HCT116 (cell line): Measurements from ENCODE around the gene TMEM123. TPM values are rescaled to one million over a fixed set of nuclear protein-coding genes. Genes with fewer than 3 reads are reported as not detected.

Source experiments
- ATAC-seq: fragments of 200-7000 bp; cut with Tn5 transposase; 2 replicates; pipeline ENCODE4 v1.9.1; 2020; ENCODE audit warnings: mild to moderate bottlenecking, moderate library complexity
- BruUV-seq: library from RNA; stranded (reverse); fragments of 400-500 nt; replicated peaks from 2 replicates; lab custom pipeline; 2021; lab: Mats Ljungman, UMichigan
- CTCF ChIA-PET: fragments of 300-600 bp; sonication (Branson Sonifier 250); formaldehyde crosslinking; loops from one replicate; lab custom pipeline; 2021; ENCODE audit warnings: antibody characterized with exemption; lab: Charles Lee
- POLR2A ChIA-PET: fragments of 300-600, 350-600 bp; sonication (Branson Sonifier 250); formaldehyde crosslinking; loops from one replicate; lab custom pipeline; 2021; ENCODE audit warnings: antibody characterized with exemption; lab: Charles Lee
- RAD21 ChIA-PET, 2 experiments: fragments of 300-600 bp; sonication (Branson Sonifier 250); formaldehyde crosslinking; loops; one replicate each; lab custom pipeline; 2023; ENCODE audit warnings: low total read pairs in 2 of 2; ENCODE audit not compliant: uncharacterized antibody in 2 of 2, unreplicated experiment in 2 of 2, low non-redundant PET in 1 of 2; lab: Charles Lee
- DNase-seq: peaks from one replicate; pipeline ENCODE4 v3.0.0-alpha.2; 2010; ENCODE audit warnings: low read depth, low spot score
- H2AFZ ChIP-seq: fragments of 200-600 bp; shearing (Covaris generic), sonication (generic); 2 replicates; pipeline ENCODE4 v1.6.1; 2017; ENCODE audit warnings: low read depth, mixed run types, mixed read lengths, antibody characterized with exemption, low read length; ENCODE audit not compliant: poor library complexity, severe bottlenecking
- H3K27ac ChIP-seq: 2 replicates; pipeline ENCODE4 v1.5.1; 2012; ENCODE audit warnings: low read depth, low read length
- H3K27me3 ChIP-seq: fragments of 200-600 bp; sonication (generic); 2 replicates; pipeline ENCODE4 v1.6.1; 2016; ENCODE audit warnings: mixed run types, low read length, mixed read lengths; ENCODE audit not compliant: insufficient read depth
- H3K36me3 ChIP-seq, 2 experiments: fragments of 200-500 bp in 1 of 2; fragments of 200-600 bp in 1 of 2; sonication (Bioruptor generic) in 1 of 2; sonication (generic) in 1 of 2; 2 replicates each; pipeline versions ENCODE4 v1.5.1 to v1.6.1; 2014 to 2016; ENCODE audit warnings: low read length in 2 of 2, inconsistent platforms in 1 of 2, mixed read lengths in 1 of 2, mixed run types in 1 of 2; ENCODE audit not compliant: insufficient read depth in 2 of 2, control insufficient read depth in 1 of 2
- H3K4me1 ChIP-seq, 2 experiments: fragments of 200-600 bp in 1 of 2; sonication (generic) in 1 of 2; 2 replicates each; pipeline versions ENCODE4 v1.5.1 to v1.6.1; 2012 to 2017; ENCODE audit warnings: low read length in 2 of 2, inconsistent platforms in 1 of 2, mild to moderate bottlenecking in 1 of 2, mixed read lengths in 1 of 2, mixed run types in 1 of 2, moderate library complexity in 1 of 2; ENCODE audit not compliant: insufficient read depth in 2 of 2, control insufficient read depth in 1 of 2
- H3K4me2 ChIP-seq: fragments of 200-600 bp; sonication (generic); 2 replicates; pipeline ENCODE4 v1.6.1; 2017; ENCODE audit warnings: mixed run types, low read length, mixed read lengths
- H3K4me3 ChIP-seq, 2 experiments: fragments of 200-600 bp in 1 of 2; sonication (generic) in 1 of 2; replicated peaks in 1 of 2; 2 replicates each; pipeline ENCODE4 v1.5.1; 2011 to 2016; ENCODE audit warnings: low read length in 2 of 2, control low read depth in 1 of 2, low read depth in 1 of 2, mild to moderate bottlenecking in 1 of 2, mixed read lengths in 1 of 2, mixed run types in 1 of 2
- H3K79me2 ChIP-seq: fragments of 200-600 bp; sonication (generic); 2 replicates; pipeline ENCODE4 v1.6.1; 2017; ENCODE audit warnings: mild to moderate bottlenecking, mixed run types, low read length, moderate library complexity, mixed read lengths; ENCODE audit not compliant: insufficient read depth
- H3K9ac ChIP-seq: fragments of 200-600 bp; sonication (generic); 2 replicates; pipeline ENCODE4 v1.6.1; 2016; ENCODE audit warnings: low read length, mixed read lengths
- H3K9me2 ChIP-seq: fragments of 200-600 bp; sonication (generic), shearing (Covaris generic); 2 replicates; pipeline ENCODE4 v1.6.1; 2017; ENCODE audit warnings: mixed run types, mild to moderate bottlenecking, moderate library complexity; ENCODE audit not compliant: insufficient read depth
- H3K9me3 ChIP-seq, 2 experiments: fragments of 200-500 bp in 1 of 2; fragments of 200-600 bp in 1 of 2; sonication (Bioruptor generic) in 1 of 2; sonication (generic) in 1 of 2; 2 replicates each; pipeline ENCODE4 v1.6.1; 2014 to 2017; ENCODE audit warnings: low read length in 2 of 2, mixed read lengths in 2 of 2, inconsistent platforms in 1 of 2, low read depth in 1 of 2, mild to moderate bottlenecking in 1 of 2, mixed run types in 1 of 2, moderate library complexity in 1 of 2; ENCODE audit not compliant: control insufficient read depth in 1 of 2, insufficient read depth in 1 of 2
- H4K20me1 ChIP-seq: fragments of 200-600 bp; sonication (generic), shearing (Covaris generic); 2 replicates; pipeline ENCODE4 v1.6.1; 2017; ENCODE audit warnings: mixed run types, mild to moderate bottlenecking, moderate library complexity; ENCODE audit not compliant: insufficient read depth
- CEBPB ChIP-seq: IDR thresholded peaks from 2 replicates; pipeline ENCODE4 v1.6.1; 2012; ENCODE audit warnings: low read depth
- EZH2phosphoT487 ChIP-seq: fragments of 200-600 bp; IDR thresholded peaks from 2 replicates; pipeline ENCODE4 v1.6.1; 2018; ENCODE audit warnings: antibody characterized with exemption, borderline replicate concordance
- JUND ChIP-seq: IDR thresholded peaks from 2 replicates; pipeline ENCODE4 v1.6.1; 2012
- POLR2AphosphoS5 ChIP-seq: IDR thresholded peaks from 2 replicates; pipeline ENCODE4 v1.6.1; 2011; ENCODE audit warnings: mild to moderate bottlenecking, low read depth, low read length, moderate library complexity
- RAD21 ChIP-seq: IDR thresholded peaks from 2 replicates; pipeline ENCODE4 v1.6.1; 2012; ENCODE audit warnings: low read depth, mild to moderate bottlenecking
- SP1 ChIP-seq: IDR thresholded peaks from 2 replicates; pipeline ENCODE4 v1.6.1; 2012; ENCODE audit warnings: low read depth
- SRF ChIP-seq: IDR thresholded peaks from 2 replicates; pipeline ENCODE4 v1.6.1; 2012; ENCODE audit warnings: low read depth
- intact Hi-C: fragments of 100-400 bp; cut with micrococcal nuclease; formaldehyde crosslinking; loops from 2 replicates; pipeline ENCODE4 v1.10.0; 2022
- total RNA-seq: library from RNA; stranded (reverse); gene quantifications from one replicate; pipeline ENCODE4 v1.2.1, GENCODE V29; 2021; ENCODE audit not compliant: unreplicated experiment
- TF ChIP-seq, protein P1 (sequence below), 3 experiments: fragments of 200-600 bp in 1 of 3; sonication (generic) in 1 of 3; IDR thresholded peaks in 2 of 3; conservative IDR thresholded peaks in 1 of 3; 2 replicates each; pipeline ENCODE4 v1.5.1; 2012 to 2017; ENCODE audit warnings: low read depth in 2 of 3, low read length in 2 of 3, antibody characterized with exemption in 1 of 3, borderline replicate concordance in 1 of 3, control low read depth in 1 of 3, mild to moderate bottlenecking in 1 of 3, mixed read lengths in 1 of 3, mixed run types in 1 of 3, moderate library complexity in 1 of 3; ENCODE audit not compliant: insufficient read depth in 1 of 3
- TF ChIP-seq, protein P2 (sequence below): IDR thresholded peaks from 2 replicates; pipeline ENCODE4 v1.6.1; 2012; ENCODE audit warnings: low read depth
- TF ChIP-seq, protein P3 (sequence below): IDR thresholded peaks from 2 replicates; pipeline ENCODE4 v1.6.1; 2012

TMEM123 gene
- total RNA-seq, 1 experiment from 2014 or later = 217 TPM

- no peak for TF ChIP-seq POLR2AphosphoS5
- TF ChIP-seq SRF = no peak
- TF ChIP-seq, protein P1, sequence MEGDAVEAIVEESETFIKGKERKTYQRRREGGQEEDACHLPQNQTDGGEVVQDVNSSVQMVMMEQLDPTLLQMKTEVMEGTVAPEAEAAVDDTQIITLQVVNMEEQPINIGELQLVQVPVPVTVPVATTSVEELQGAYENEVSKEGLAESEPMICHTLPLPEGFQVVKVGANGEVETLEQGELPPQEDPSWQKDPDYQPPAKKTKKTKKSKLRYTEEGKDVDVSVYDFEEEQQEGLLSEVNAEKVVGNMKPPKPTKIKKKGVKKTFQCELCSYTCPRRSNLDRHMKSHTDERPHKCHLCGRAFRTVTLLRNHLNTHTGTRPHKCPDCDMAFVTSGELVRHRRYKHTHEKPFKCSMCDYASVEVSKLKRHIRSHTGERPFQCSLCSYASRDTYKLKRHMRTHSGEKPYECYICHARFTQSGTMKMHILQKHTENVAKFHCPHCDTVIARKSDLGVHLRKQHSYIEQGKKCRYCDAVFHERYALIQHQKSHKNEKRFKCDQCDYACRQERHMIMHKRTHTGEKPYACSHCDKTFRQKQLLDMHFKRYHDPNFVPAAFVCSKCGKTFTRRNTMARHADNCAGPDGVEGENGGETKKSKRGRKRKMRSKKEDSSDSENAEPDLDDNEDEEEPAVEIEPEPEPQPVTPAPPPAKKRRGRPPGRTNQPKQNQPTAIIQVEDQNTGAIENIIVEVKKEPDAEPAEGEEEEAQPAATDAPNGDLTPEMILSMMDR (IDR thresholded peaks at IDR 0.05 in 2 of 3, conservative IDR thresholded peaks at IDR 0.05 in 1 of 3; ENCODE audit: borderline replicate concordance in 1 of 3, insufficient read depth in 1 of 3, low read depth in 2 of 3, low read length in 2 of 3) = peak in 2 of 3 experiments; percentile 31 to 44; a peak in 3 of 6 replicates
- no peak for TF ChIP-seq EZH2phosphoT487
- peak; percentile 48; the same call in 1 of the 2 replicates for TF ChIP-seq RAD21
- TF ChIP-seq, all 23 proteins: peak for 2
- Histone ChIP-seq H3K36me3 (peaks cover 20 to 25% of the 10 kb centered on the region in 2 experiments), H3K27me3 (no peaks in the 10 kb centered on the region), H3K4me1 (no peaks in the 10 kb centered on the region), H3K9ac (no peak overlapping the region), H2AFZ (no peak overlapping the region), H3K9me2 (no peaks in the 10 kb centered on the region), H3K27ac (no peak overlapping the region), H3K79me2 (no peaks in the 10 kb centered on the region), H4K20me1 (no peaks in the 10 kb centered on the region), H3K9me3 (no peaks in the 10 kb centered on the region), H3K4me3 (no peak overlapping the region), H3K4me2 (no peak overlapping the region)
- intact Hi-C loops = loop anchor here (5.0 kb wide), 1 partner anchor 245 kb away; no protein-coding TSS in a partner anchor
- ChIA-PET CTCF (interaction anchor here (0.7 to 1.9 kb wide), 6 partner anchors 23 to 299 kb away, joined by 3 to 20 read pairs (median 4); no protein-coding TSS in a partner anchor), RAD21 (interaction anchor here in 1 of 2 experiments (0.6 to 0.9 kb wide), 2 partner anchors 129 to 299 kb away, joined by 3 read pairs; no protein-coding TSS in a partner anchor), POLR2A (no interaction called here)
- DNase-seq = no peak
- no TSS peak for BruUV-seq
- ATAC-seq = peak; percentile 59; the same call in 1 of the 2 replicates
Measured at GRCh38 chr11:102367364-102367763, 85.2 kb downstream of the TMEM123 start.

DNA sequence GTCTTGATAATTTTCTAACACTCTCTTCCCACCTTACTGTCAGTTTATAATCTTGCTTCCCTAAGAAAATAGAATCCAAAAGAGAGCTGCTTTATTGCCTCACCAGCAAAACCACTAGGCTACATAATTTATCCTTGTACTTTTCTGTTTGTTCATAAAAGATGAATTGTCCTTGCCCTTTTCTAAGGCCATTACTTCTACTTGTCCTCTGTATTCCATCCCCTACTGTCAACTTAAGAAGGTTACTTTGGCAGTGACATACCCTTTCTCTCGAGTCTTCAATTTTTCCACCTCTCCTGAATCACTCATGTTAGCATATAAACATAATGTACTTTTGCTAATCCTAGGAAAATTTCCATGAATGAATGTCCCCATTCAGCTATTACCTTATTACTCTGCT lies 87.6 kb downstream of the TMEM123 start:
- Histone ChIP-seq H3K27me3 (no peaks in the 10 kb centered on the region), H3K4me3 (no peak overlapping the region), H3K4me2 (no peak overlapping the region), H3K36me3 (peaks cover 20 to 33% of the 10 kb centered on the region in 2 experiments), H3K79me2 (peaks cover 12% of the 10 kb centered on the region; the same call in 1 of the 2 replicates), H2AFZ (no peak overlapping the region), H3K9me2 (no peaks in the 10 kb centered on the region), H3K27ac (no peak overlapping the region), H4K20me1 (no peaks in the 10 kb centered on the region), H3K9ac (no peak overlapping the region), H3K9me3 (no peaks in the 10 kb centered on the region), H3K4me1 (no peaks in the 10 kb centered on the region)
- ATAC-seq = no peak
- no TSS peak for BruUV-seq
- RAD21 ChIA-PET = no interaction called here
- no peak for DNase-seq
- POLR2A ChIA-PET = no interaction called here
- intact Hi-C loops = loop anchor here (5.0 kb wide), 1 partner anchor 247 kb away; no protein-coding TSS in a partner anchor
- CTCF ChIA-PET = interaction anchor here (1.8 kb wide), 1 partner anchor 23 kb away, joined by 4 read pairs; no protein-coding TSS in a partner anchor
- TF ChIP-seq, protein P2, sequence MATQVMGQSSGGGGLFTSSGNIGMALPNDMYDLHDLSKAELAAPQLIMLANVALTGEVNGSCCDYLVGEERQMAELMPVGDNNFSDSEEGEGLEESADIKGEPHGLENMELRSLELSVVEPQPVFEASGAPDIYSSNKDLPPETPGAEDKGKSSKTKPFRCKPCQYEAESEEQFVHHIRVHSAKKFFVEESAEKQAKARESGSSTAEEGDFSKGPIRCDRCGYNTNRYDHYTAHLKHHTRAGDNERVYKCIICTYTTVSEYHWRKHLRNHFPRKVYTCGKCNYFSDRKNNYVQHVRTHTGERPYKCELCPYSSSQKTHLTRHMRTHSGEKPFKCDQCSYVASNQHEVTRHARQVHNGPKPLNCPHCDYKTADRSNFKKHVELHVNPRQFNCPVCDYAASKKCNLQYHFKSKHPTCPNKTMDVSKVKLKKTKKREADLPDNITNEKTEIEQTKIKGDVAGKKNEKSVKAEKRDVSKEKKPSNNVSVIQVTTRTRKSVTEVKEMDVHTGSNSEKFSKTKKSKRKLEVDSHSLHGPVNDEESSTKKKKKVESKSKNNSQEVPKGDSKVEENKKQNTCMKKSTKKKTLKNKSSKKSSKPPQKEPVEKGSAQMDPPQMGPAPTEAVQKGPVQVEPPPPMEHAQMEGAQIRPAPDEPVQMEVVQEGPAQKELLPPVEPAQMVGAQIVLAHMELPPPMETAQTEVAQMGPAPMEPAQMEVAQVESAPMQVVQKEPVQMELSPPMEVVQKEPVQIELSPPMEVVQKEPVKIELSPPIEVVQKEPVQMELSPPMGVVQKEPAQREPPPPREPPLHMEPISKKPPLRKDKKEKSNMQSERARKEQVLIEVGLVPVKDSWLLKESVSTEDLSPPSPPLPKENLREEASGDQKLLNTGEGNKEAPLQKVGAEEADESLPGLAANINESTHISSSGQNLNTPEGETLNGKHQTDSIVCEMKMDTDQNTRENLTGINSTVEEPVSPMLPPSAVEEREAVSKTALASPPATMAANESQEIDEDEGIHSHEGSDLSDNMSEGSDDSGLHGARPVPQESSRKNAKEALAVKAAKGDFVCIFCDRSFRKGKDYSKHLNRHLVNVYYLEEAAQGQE = no peak
- no peak for TF ChIP-seq RAD21
- no peak for TF ChIP-seq JUND
- no peak for TF ChIP-seq EZH2phosphoT487
- TF ChIP-seq, protein P3, sequence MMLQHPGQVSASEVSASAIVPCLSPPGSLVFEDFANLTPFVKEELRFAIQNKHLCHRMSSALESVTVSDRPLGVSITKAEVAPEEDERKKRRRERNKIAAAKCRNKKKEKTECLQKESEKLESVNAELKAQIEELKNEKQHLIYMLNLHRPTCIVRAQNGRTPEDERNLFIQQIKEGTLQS = no peak
- TF ChIP-seq CEBPB = no peak
- TF ChIP-seq, protein P1 (IDR thresholded peaks at IDR 0.05 in 2 of 3, conservative IDR thresholded peaks at IDR 0.05 in 1 of 3; ENCODE audit: borderline replicate concordance in 1 of 3, insufficient read depth in 1 of 3, low read depth in 2 of 3, low read length in 2 of 3) = no peak
- no peak for TF ChIP-seq SP1
